Nephron progenitor cell (in vitro differentiated cells): ENCODE results near the gene BCKDHA.

Experiments
- DNase-seq: peaks from one replicate; pipeline ENCODE4 v3.0.0; 2021
- H3K27ac Mint-ChIP-seq: 2 replicates; pipeline ENCODE4 v1.8.0; 2021; ENCODE audit warnings: mild to moderate bottlenecking, moderate library complexity, mixed read lengths
- H3K27me3 Mint-ChIP-seq: 2 replicates; pipeline ENCODE4 v1.8.0; 2021; ENCODE audit warnings: mild to moderate bottlenecking, low read depth, mixed read lengths; ENCODE audit not compliant: poor library complexity
- H3K36me3 Mint-ChIP-seq: 2 replicates; pipeline ENCODE4 v1.8.0; 2021; ENCODE audit warnings: low read depth, mixed read lengths
- H3K4me1 Mint-ChIP-seq: 2 replicates; pipeline ENCODE4 v1.8.0; 2021; ENCODE audit warnings: mixed read lengths
- H3K4me3 Mint-ChIP-seq: 2 replicates; pipeline ENCODE4 v1.8.0; 2021; ENCODE audit warnings: mild to moderate bottlenecking, moderate library complexity, mixed read lengths
- H3K9me3 Mint-ChIP-seq: 2 replicates; pipeline ENCODE4 v1.8.0; 2021; ENCODE audit warnings: mild to moderate bottlenecking, moderate library complexity, mixed read lengths
- CTCF ChIP-seq: fragments of 200-600 bp; sonication (generic); IDR thresholded peaks from 2 replicates; pipeline ENCODE4 v1.5.0; 2021; ENCODE audit warnings: antibody characterized with exemption

The BCKDHA gene

DNA sequence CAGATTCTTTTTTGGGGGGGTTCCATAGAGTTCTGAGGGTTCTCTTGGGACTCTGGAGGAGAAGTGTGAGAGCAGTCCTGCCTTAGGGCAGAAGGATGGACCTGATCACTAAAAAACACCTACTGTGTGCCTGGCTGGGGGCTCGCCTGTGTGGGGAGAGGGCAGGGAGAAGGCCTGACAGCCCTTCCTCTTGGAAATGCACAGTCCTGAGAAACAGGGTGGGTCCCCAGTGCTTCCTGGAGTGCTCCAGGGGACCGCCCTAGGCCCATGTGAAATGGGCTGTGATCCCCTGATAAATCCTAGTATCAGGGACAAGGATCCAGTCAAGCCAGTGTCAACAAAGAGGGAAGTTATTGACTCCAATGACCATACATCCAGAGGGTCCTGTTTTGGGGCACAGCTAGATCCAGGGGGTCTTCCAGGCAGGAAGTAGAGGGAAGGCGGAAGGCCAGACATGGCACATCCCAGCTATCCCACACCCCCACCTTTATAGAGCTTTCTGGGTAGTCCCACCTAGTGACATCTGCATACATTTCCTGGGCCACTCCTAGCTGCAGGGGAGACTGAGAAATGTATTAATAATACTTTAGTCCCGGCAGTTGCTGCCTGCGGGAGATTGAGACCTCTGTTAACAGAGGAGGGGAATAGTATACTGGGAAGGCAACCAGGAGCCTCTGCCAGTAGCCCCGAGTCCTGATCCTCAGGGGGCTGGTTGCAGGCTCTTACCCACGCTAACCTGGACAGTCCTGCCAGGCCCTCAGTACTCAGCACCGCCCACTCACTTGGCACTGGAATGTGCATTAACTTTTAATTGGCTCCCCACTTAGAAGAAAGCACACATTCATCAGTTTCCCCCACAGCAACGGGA is 13.7 kb downstream of the BCKDHA start:
- Mint-ChIP-seq H3K36me3 (peaks cover 22% of the 10 kb centered on the region), H3K4me3 (no peak overlapping the region), H3K27ac (no peak overlapping the region), H3K4me1 (peaks cover 11% of the 10 kb centered on the region), H3K27me3 (peaks cover 4% of the 10 kb centered on the region), H3K9me3 (no peaks in the 10 kb centered on the region)
- DNase-seq, result no peak
- no peak for TF ChIP-seq CTCF

DNA sequence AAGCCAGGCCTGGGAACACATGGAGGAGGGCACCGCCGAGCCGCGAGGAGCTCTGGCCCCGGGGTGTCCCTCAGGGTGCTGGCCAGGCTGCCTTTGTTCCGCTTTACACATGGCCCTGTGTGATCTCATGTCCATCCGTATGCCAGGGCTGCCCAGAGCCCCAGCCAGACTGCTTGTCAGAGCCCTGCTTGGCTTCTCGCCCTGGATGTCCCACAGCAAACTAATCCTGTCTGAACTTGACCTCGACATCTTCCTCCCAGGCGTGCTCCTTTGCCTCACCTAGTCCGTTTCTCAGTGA is 14.3 kb downstream of the BCKDHA start:
- peaks cover 5% of the 10 kb centered on the region for H3K27me3 Mint-ChIP-seq
- H3K27ac Mint-ChIP-seq, result no peak overlapping the region
- peaks cover 24% of the 10 kb centered on the region for H3K36me3 Mint-ChIP-seq
- H3K4me3 Mint-ChIP-seq, result no peak overlapping the region
- H3K4me1 Mint-ChIP-seq, result peaks cover 8% of the 10 kb centered on the region
- TF ChIP-seq CTCF, result no peak
- DNase-seq, result no peak
- H3K9me3 Mint-ChIP-seq, result no peaks in the 10 kb centered on the region

- H3K4me3 Mint-ChIP-seq, result no peak overlapping the region
- H3K9me3 Mint-ChIP-seq, result no peaks in the 10 kb centered on the region
- TF ChIP-seq CTCF, result no peak
- no peak for DNase-seq
- H3K36me3 Mint-ChIP-seq, result peaks cover 33% of the 10 kb centered on the region
- no peaks in the 10 kb centered on the region for H3K4me1 Mint-ChIP-seq
- H3K27me3 Mint-ChIP-seq, result peaks cover 5% of the 10 kb centered on the region
- H3K27ac Mint-ChIP-seq, result no peak overlapping the region
Observed at GRCh38 chr19:41412953-41413352, 15.3 kb downstream of the BCKDHA start.

GRCh38 chr19:41413947-41414346 is 16.3 kb downstream of the BCKDHA start:
- TF ChIP-seq CTCF, result no peak
- Mint-ChIP-seq H3K4me1 (no peaks in the 10 kb centered on the region), H3K27me3 (peaks cover 5% of the 10 kb centered on the region), H3K4me3 (no peak overlapping the region), H3K36me3 (peaks cover 40% of the 10 kb centered on the region), H3K9me3 (no peaks in the 10 kb centered on the region), H3K27ac (peak overlapping the region; percentile 77)
- no peak for DNase-seq

DNA sequence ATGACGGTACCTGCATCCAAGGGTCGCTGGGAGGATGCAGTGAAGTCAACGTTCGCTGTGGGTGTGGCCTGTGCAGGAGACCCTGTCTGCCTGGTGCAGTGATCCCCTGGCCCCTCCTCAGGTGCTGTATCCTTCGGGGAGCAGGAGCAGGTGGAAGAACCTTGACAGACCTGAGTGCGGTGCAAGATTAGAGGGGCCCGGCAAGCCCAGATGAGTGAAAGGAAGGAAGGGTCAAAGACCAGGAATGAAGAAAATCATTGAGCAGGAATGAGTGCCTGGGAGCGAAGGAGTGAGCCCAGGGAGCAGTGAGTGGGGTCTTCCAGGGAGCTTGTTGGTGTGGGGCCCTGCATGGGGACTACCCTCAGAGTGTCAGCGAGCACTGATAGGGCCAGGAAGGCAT is 16.8 kb downstream of the BCKDHA start:
- Mint-ChIP-seq H3K4me3 (no peak overlapping the region), H3K9me3 (no peaks in the 10 kb centered on the region), H3K27ac (no peak overlapping the region), H3K27me3 (peaks cover 3% of the 10 kb centered on the region), H3K4me1 (no peaks in the 10 kb centered on the region), H3K36me3 (peaks cover 46% of the 10 kb centered on the region)
- DNase-seq, result no peak
- TF ChIP-seq CTCF, result no peak

GRCh38 chr19:41415154-41415571 is 17.5 kb downstream of the BCKDHA start:
- Mint-ChIP-seq H3K4me1 (no peaks in the 10 kb centered on the region), H3K36me3 (peaks cover 51% of the 10 kb centered on the region), H3K27me3 (peaks cover 3% of the 10 kb centered on the region), H3K27ac (no peak overlapping the region), H3K9me3 (no peaks in the 10 kb centered on the region), H3K4me3 (no peak overlapping the region)
- TF ChIP-seq CTCF, result no peak
- no peak for DNase-seq
